HG03439 (cell line): ENCODE data around the gene WARS2.

Source experiments
- ATAC-seq: cut with Tn5 transposase; IDR thresholded peaks from one replicate; pipeline ENCODE4 v1.9.1; 2021; ENCODE audit warnings: mild to moderate bottlenecking, moderate library complexity; ENCODE audit not compliant: unreplicated experiment

WARS2 gene

GRCh38 chr1:119038363-119038762 is 102.1 kb downstream of the WARS2 start:
- no peak for ATAC-seq

- ATAC-seq = no peak
Measured at GRCh38 chr1:119034359-119034758, 106.1 kb downstream of the WARS2 start.

- no peak for ATAC-seq
Measured at GRCh38 chr1:119032986-119033385, 107.5 kb downstream of the WARS2 start.

- no peak for ATAC-seq
Measured at GRCh38 chr1:119027759-119028158, 112.7 kb downstream of the WARS2 start.

GRCh38 chr1:119026956-119027355 is 113.5 kb downstream of the WARS2 start:
- ATAC-seq = no peak

- ATAC-seq = no peak
Measured at GRCh38 chr1:119015547-119015946, 124.9 kb downstream of the WARS2 start.

GRCh38 chr1:119012383-119012782 is 128.1 kb downstream of the WARS2 start:
- ATAC-seq = no peak

GRCh38 chr1:119011706-119012105 is 128.7 kb downstream of the WARS2 start:
- ATAC-seq = no peak

- no peak for ATAC-seq
Measured at GRCh38 chr1:119011116-119011515, 129.3 kb downstream of the WARS2 start.

GRCh38 chr1:119010201-119010600 is 130.3 kb downstream of the WARS2 start:
- no peak for ATAC-seq

- ATAC-seq = no peak
Measured at GRCh38 chr1:119009312-119009655, 131.2 kb downstream of the WARS2 start.

GRCh38 chr1:119008483-119009311 is 131.8 kb downstream of the WARS2 start:
- ATAC-seq = no peak

GRCh38 chr1:119007670-119008482 is 132.6 kb downstream of the WARS2 start:
- ATAC-seq = no peak

- no peak for ATAC-seq
Measured at GRCh38 chr1:119007339-119007669, 133.1 kb downstream of the WARS2 start.

GRCh38 chr1:119006406-119007279 is 133.8 kb downstream of the WARS2 start:
- ATAC-seq = no peak

- ATAC-seq = no peak
Measured at GRCh38 chr1:119005724-119006405, 134.6 kb downstream of the WARS2 start.

GRCh38 chr1:119004781-119005180 is 135.7 kb downstream of the WARS2 start:
- no peak for ATAC-seq

GRCh38 chr1:119004129-119004527 is 136.3 kb downstream of the WARS2 start:
- ATAC-seq = no peak

GRCh38 chr1:119003413-119004128 is 136.9 kb downstream of the WARS2 start:
- no peak for ATAC-seq

GRCh38 chr1:119002028-119002686 is 138.3 kb downstream of the WARS2 start:
- no peak for ATAC-seq
